GM13976 (cell line): ENCODE measurements around the gene ATP1A4.
A peak's percentile ranks its signal among the peaks of the same experiment; 100 is the strongest.
"Not testable (repeated sequence)": the region's sequence is repeated elsewhere in the genome, so short reads cannot be mapped to it uniquely, and the experiment has no call there.

Source experiments
- DNase-seq: peaks from one replicate; pipeline ENCODE4 v3.0.0; 2012; ENCODE audit warnings: low spot score
- in situ Hi-C: fragments of 300-500 bp; cut with MboI; formaldehyde crosslinking; loops from one replicate; pipeline ENCODE4 v1.12.0; 2022; ENCODE audit warnings: low sequenced_read_pairs, mixed read lengths, inconsistent platforms; ENCODE audit not compliant: unreplicated experiment
- TF ChIP-seq, protein P1 (sequence below): IDR thresholded peaks from 2 replicates; pipeline ENCODE4 v1.5.1; 2012; ENCODE audit warnings: borderline replicate concordance, mild to moderate bottlenecking; ENCODE audit not compliant: insufficient read depth; ENCODE audit errors: extremely low read depth, missing control alignments, control extremely low read depth

The ATP1A4 gene

DNA sequence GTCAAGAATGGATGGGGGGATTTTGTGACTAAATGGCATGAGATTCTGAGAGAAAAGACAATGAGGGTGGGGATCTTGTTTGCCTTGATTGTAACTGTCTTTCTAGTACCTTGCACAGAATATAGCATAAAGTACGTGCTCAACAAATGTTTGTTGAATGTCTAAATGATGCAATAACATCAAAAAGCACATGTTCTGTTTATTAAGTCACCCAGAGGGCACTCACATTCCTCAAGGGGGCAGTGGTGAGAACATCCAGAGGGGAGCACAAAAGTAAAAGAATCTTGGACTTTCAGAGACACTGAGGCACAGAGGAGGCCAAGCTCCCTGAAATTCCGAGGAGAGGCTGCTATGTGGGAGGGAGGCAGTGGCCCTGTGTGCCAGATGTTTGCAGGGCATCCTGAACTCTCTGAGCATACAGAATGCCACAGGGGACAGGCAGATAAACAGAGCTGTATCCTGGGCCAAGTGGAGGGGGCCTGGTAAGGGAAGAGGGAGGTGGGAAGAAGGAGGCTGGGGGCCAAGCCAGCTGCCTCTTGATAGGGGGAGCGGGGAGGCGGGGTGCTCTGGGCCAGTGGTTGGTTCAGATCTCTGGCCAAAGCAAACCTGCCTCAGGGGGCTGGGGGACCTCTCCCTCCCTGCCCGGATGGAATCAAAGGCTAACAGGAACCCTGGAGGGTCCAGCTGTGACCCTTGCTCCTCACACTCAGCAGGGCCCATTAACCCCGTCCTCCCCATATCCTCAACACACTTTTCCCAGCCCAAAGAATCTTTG, 42.3 kb upstream of the ATP1A4 start:
- peak; percentile 69 for DNase-seq
- TF ChIP-seq, protein P1, sequence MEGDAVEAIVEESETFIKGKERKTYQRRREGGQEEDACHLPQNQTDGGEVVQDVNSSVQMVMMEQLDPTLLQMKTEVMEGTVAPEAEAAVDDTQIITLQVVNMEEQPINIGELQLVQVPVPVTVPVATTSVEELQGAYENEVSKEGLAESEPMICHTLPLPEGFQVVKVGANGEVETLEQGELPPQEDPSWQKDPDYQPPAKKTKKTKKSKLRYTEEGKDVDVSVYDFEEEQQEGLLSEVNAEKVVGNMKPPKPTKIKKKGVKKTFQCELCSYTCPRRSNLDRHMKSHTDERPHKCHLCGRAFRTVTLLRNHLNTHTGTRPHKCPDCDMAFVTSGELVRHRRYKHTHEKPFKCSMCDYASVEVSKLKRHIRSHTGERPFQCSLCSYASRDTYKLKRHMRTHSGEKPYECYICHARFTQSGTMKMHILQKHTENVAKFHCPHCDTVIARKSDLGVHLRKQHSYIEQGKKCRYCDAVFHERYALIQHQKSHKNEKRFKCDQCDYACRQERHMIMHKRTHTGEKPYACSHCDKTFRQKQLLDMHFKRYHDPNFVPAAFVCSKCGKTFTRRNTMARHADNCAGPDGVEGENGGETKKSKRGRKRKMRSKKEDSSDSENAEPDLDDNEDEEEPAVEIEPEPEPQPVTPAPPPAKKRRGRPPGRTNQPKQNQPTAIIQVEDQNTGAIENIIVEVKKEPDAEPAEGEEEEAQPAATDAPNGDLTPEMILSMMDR = peak; percentile 42
- in situ Hi-C loops = no loop called here

DNA sequence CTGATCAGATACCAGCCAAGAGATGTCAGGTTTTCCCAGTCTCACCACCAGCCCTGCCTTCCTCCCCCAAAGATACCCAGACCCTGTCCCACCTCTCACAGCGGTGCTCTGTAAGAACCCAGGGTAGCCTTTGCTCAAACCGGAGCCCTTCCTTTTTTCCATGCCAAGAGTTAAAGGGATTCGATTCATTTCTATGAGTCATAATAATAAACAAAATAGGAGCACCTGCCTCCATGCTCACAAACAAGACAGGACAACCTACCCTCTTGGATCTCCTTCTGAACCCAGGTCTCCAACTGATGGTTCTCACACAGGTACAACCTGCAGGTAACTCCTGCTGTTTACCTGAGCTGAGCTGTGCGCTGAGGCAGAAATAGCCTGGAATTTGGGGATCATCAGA, 41.7 kb upstream of the ATP1A4 start:
- TF ChIP-seq, protein P1 = no peak

DNA sequence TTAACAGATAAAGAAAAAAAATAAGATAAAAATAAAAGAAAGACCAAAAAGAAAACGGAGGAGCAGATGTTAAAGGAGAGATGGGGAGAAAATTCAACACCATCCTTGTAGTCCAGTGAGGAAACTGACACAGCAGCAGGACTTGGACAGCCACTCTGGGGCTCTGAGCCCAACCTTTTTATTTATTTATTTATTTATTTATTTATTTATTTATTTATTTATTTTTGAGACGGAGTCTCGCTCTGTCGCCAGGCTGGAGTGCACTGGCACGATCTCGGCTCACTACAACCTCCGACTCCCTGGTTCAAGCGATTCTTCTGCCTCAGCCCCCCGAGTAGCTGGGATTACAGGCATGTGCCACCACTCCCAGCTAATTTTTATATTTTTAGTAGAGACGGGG, 39.9 kb upstream of the ATP1A4 start:
- DNase-seq, in situ Hi-C loops: not testable (repeated sequence)

More for the DNA sequence above, 41.7 kb upstream of the ATP1A4 start:
- in situ Hi-C loops = no loop called here
- no peak for DNase-seq

DNA sequence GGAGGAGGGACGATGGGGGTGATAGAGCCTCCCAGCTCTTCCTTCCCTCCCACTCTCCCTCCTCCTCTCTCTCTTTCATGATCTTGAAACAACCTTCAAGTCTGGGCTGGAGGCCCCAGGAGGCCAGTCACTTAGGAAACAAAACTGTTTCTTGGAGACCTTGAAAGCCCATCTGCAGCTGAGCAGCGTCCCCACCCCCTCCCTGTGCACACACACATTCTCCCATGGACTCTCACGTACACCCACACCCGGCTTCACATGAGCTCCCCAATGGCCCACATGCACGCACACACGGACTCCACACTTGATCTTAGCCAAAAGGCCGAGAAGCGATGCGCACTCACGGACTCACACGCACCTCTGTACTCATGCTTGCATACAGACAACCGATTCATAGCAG, 39.0 kb upstream of the ATP1A4 start:
- in situ Hi-C loops = no loop called here
- TF ChIP-seq, protein P1 = no peak
- no peak for DNase-seq

DNA sequence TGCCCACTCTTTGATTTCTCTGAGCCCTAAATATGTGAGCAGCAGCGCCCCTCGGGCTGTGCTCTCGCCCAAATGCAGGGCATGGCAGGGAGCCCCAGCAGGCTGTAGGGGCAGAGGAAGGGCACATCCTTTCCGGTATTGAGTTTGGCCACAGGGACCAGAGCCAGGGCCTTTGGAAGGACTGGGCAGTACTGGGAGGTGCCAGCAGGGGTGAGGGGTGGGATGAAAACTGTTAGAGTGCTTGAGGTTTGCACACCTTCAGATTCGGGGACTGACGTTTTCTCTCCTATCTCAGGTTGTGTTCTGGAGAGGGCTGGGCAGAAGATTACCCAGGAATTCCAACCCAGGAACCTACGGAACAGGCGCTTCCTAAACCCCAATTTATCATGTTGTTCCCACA, 38.0 kb upstream of the ATP1A4 start:
- no peak for DNase-seq
- in situ Hi-C loops = no loop called here
- TF ChIP-seq, protein P1 = no peak

DNA sequence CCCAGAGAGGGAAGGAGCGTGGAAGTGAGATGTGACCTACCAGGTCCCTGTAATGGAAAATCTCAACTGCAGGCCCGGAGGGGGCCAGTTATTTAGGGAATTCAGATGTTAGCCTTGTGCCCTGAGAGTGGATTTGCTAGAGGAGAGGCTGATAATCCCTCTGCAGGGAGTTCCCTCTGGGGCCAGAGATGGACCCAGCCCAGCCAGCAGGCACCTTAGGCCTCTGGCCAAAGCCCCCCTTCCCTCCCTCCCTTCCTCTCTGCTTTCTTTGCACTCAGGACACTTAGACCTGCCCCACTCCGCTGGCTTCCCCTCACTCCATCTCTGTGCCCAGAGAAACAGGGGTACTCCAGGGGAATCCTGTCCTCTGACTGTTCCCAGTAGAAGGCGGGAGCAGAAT, 37.3 kb upstream of the ATP1A4 start:
- DNase-seq = no peak
- TF ChIP-seq, protein P1 = no peak
- in situ Hi-C loops = no loop called here

DNA sequence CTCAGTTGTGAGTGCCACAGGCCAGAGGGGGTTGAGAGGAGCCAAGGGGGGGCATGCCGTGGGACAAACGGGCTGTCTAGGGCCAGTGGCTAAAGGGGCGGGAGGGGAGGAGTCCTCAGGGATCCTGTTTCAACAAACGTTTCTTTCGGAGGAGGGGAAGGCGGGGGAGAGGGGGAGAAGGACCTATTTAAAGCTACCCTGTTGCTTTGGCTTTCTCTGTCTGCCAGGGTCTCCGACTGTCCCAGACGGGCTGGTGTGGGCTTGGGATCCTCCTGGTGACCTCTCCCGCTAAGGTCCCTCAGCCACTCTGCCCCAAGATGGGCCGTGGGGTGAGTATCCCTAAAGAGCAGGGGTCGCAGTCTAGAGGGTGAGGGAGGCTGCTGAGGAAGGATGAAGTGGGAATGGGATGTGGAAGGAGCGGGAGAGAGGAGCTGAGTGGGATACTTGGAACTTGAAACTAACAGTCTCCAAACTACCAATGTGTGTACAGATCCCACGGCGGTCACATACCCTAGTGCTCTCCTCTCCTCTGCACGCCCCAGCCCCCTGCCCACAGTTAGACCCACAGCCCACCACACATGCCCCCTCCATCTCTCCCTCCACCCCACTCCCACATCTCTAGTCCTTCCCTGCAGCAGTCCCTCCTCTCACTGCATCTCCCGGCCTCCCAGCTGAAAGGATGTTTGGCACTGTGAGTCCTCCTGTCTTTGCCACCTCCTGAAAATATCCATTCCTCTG, 35.7 kb upstream of the ATP1A4 start, which contains the start of gene ATP1A2:
Gene ATP1A2, plus strand, starts transcription at position 215 of the 738 bp plus-strand sequence. Its CDS starts 103 bp downstream, at position 318.
- in situ Hi-C loops = no loop called here
- no peak for DNase-seq
- TF ChIP-seq, protein P1 = no peak
